ENCODE results near the gene KIR3DL3. TPM values are rescaled to one million over a fixed set of nuclear protein-coding genes. Genes with fewer than 3 reads are reported as not detected.
"Not testable (repeated sequence)": the region's sequence is repeated elsewhere in the genome, so short reads cannot be mapped to it uniquely, and the experiment has no call there.

The KIR3DL3 gene
- total RNA-seq, 1 donor from 2014 or later: not detected

DNA sequence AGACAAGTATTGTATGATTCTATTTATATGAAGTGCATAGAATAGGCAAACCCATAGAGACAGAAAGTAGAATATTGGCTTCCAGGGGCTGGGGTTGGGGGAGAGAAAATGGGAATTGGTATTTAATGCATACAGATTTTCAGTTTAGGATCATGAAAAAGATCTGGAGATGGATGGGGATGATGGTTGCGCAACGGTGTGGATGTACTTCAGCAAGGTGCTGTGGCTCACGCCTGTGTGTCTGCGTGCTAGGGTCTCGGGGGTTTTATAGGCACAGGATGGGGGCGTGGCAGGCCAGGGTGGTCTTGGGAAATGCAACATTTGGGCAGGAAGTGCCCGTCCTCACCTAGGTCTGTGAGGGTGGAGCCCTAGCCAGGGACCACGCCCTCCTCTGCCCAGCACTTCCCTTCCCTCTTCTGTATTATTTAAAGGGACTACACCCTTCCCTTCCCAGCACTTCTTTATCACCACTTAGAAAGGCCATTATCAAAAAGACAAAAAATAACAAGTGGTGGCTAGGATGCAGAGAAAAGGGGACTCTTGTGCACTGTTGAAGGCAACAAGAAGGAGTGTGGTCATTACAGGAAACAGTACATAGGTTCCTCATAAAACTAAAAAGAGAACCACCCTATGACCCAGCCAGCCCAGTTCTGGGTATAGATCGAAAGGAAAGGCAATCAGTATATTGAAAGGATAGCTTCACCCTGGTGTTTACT lies 32.5 kb upstream of the KIR3DL3 start:
- Mint-ChIP-seq H3K27me3 (ENCODE audit: low read depth) (no peaks in the 10 kb centered on the region), H3K4me1 (no peaks in the 10 kb centered on the region), H3K9me3 (peaks cover 18% of the 10 kb centered on the region), H3K27ac (ENCODE audit: unreplicated experiment) (no peak overlapping the region), H3K36me3 (ENCODE audit: low read depth) (no peaks in the 10 kb centered on the region), H3K4me3 (no peak overlapping the region)
- TF ChIP-seq, protein P1, sequence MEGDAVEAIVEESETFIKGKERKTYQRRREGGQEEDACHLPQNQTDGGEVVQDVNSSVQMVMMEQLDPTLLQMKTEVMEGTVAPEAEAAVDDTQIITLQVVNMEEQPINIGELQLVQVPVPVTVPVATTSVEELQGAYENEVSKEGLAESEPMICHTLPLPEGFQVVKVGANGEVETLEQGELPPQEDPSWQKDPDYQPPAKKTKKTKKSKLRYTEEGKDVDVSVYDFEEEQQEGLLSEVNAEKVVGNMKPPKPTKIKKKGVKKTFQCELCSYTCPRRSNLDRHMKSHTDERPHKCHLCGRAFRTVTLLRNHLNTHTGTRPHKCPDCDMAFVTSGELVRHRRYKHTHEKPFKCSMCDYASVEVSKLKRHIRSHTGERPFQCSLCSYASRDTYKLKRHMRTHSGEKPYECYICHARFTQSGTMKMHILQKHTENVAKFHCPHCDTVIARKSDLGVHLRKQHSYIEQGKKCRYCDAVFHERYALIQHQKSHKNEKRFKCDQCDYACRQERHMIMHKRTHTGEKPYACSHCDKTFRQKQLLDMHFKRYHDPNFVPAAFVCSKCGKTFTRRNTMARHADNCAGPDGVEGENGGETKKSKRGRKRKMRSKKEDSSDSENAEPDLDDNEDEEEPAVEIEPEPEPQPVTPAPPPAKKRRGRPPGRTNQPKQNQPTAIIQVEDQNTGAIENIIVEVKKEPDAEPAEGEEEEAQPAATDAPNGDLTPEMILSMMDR (conservative IDR thresholded peaks at IDR 0.05): no peak
- no peak for DNase-seq (ENCODE audit: low read depth, low spot score)

GRCh38 chr19:54692298-54692615 lies 32.0 kb upstream of the KIR3DL3 start:
- Mint-ChIP-seq H3K36me3 (ENCODE audit: low read depth) (no peaks in the 10 kb centered on the region), H3K9me3 (peaks cover 14% of the 10 kb centered on the region), H3K4me1 (no peaks in the 10 kb centered on the region), H3K27me3 (ENCODE audit: low read depth) (no peaks in the 10 kb centered on the region), H3K27ac (ENCODE audit: unreplicated experiment) (no peak overlapping the region), H3K4me3 (no peak overlapping the region)
- DNase-seq (ENCODE audit: low read depth, low spot score): no peak
- TF ChIP-seq, protein P1 (conservative IDR thresholded peaks at IDR 0.05): no peak

GRCh38 chr19:54694648-54695047 lies 29.6 kb upstream of the KIR3DL3 start:
- Mint-ChIP-seq H3K36me3 (ENCODE audit: low read depth) (peaks cover 3% of the 10 kb centered on the region), H3K27ac (ENCODE audit: unreplicated experiment) (no peak overlapping the region), H3K9me3 (peaks cover 14% of the 10 kb centered on the region), H3K27me3 (ENCODE audit: low read depth) (no peaks in the 10 kb centered on the region), H3K4me3 (no peak overlapping the region), H3K4me1 (no peaks in the 10 kb centered on the region)
- TF ChIP-seq, protein P1 (conservative IDR thresholded peaks at IDR 0.05): no peak
- DNase-seq (ENCODE audit: low read depth, low spot score): no peak

- Mint-ChIP-seq H3K4me3 (no peak overlapping the region), H3K27ac (ENCODE audit: unreplicated experiment) (no peak overlapping the region), H3K9me3 (peaks cover 12% of the 10 kb centered on the region), H3K27me3 (ENCODE audit: low read depth) (no peaks in the 10 kb centered on the region), H3K4me1 (no peaks in the 10 kb centered on the region), H3K36me3 (ENCODE audit: low read depth) (peaks cover 3% of the 10 kb centered on the region)
- no peak for DNase-seq (ENCODE audit: low read depth, low spot score)
- TF ChIP-seq, protein P1 (conservative IDR thresholded peaks at IDR 0.05): no peak
These were observed 28.1 kb upstream of the KIR3DL3 start for GRCh38 chr19:54696117-54696548.

- H3K27ac Mint-ChIP-seq (ENCODE audit: unreplicated experiment): no peak overlapping the region
- no peaks in the 10 kb centered on the region for H3K4me1 Mint-ChIP-seq
- DNase-seq (ENCODE audit: low read depth, low spot score): no peak
- H3K27me3 Mint-ChIP-seq (ENCODE audit: low read depth): no peaks in the 10 kb centered on the region
- H3K4me3 Mint-ChIP-seq: no peak overlapping the region
- H3K9me3 Mint-ChIP-seq: peaks cover 11% of the 10 kb centered on the region
- H3K36me3 Mint-ChIP-seq (ENCODE audit: low read depth): peaks cover 3% of the 10 kb centered on the region
- TF ChIP-seq, protein P1 (conservative IDR thresholded peaks at IDR 0.05): no peak
These were observed 27.5 kb upstream of the KIR3DL3 start for GRCh38 chr19:54696766-54697165.

DNA sequence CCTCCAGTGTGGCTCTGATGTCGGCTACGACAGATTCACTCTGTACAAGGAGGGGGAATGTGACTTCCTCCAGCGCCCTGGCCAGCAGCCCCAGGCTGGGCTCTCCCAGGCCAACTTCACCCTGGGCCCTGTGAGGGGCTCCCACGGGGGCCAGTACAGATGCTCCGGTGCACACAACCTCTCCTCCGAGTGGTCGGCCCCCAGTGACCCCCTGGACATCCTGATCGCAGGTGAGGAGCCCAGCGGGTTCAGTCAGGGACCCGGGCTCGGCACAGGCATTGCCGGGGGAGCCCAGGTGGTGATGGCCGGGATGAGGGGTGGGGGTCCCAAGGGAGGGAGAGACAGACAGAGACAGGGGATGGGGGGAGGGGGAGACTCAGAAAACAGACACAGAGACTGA lies 26.5 kb upstream of the KIR3DL3 start:
- not testable (repeated sequence) for H3K27ac Mint-ChIP-seq (ENCODE audit: unreplicated experiment); H3K4me1 Mint-ChIP-seq; H3K36me3 Mint-ChIP-seq (ENCODE audit: low read depth); H3K27me3 Mint-ChIP-seq (ENCODE audit: low read depth); H3K4me3 Mint-ChIP-seq; DNase-seq (ENCODE audit: low read depth, low spot score)
- peaks cover 12% of the 10 kb centered on the region for H3K9me3 Mint-ChIP-seq

Measured in neural crest cell (in vitro differentiated cells).